ENCODE measurements around the gene RBM20.

The RBM20 gene

DNA sequence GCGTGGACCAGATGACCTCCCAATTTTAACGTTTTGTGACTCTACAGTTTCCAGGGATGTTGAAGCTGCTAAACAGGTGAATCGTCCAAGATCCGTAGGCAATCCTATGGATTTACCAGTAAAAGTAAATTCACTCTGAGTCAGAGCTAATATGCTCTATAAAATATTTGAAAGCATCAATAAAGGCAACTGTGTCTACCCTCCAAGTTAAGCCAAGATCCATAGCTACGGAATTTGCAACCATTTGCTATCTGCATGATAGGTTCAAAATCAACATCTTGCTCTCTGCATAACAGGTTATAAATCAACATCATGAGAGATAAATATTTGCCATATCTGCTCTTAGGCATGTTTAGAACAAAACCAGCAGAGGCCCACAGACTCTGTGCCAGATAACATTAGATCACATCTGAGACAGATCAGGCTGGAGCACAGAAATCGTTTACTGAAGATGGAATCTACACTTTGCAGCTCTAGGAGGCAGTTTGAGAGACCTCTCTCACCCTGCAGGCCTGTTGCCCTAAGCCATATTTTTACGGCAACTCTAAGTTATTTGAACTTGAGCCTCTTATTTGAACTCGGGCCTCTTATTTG is 146.9 kb downstream of the RBM20 start:
- no peak for DNase-seq

DNA sequence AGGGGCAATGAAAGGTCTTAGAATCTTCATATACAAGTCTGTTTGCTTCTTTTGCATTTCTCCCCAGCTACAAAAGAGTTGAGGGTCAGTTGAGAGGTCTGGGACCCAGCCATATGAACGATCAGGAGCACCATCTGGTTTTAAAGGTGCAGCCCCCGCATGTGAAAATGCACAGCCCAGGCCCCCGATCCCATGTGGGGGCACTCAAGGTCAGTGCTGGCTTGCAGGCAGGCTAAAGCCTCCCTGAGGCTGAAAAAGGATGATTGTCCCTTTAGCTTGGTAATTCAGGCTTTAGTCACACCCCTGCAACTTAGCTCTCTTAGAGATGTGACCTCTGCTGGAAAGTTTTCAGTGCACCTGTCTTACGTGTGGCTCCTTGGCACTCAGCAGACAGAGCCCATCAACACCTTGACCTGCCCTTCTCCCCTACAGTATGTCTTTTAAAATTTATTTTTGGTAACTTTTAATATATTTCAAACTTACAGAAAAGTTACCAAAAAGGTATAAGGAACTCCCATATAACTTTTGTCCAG is 147.5 kb downstream of the RBM20 start:
- DNase-seq = no peak

DNA sequence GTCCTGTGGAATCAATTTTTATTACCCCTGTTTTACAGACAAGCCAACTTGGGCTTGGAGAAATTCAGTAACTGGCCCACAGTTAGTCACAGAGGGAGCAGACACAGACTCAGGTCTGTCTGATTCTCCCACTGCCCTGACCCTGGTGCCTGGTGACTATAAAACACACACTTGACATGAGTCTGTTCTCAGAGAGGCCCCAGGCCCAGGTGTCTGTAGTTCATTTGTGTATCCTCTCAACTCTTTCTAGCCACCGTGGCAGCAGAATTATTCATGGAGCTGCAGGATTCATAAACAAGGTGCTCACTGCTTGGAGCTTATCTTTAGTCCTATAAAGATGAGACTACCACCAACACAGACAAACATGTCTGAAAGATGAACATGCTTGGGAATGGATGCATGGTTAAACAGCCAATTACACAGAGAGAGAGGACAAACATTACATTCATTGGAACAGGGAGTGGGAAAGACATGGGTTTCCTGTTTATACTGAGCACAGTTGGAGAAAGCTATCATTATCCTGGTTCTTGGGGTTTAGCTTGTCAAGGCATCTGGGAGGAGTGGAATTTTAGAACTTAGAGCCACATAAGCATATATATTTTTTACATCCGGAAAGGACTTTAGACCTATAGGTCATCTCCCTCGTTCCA is 148.5 kb downstream of the RBM20 start:
- DNase-seq = no peak

DNA sequence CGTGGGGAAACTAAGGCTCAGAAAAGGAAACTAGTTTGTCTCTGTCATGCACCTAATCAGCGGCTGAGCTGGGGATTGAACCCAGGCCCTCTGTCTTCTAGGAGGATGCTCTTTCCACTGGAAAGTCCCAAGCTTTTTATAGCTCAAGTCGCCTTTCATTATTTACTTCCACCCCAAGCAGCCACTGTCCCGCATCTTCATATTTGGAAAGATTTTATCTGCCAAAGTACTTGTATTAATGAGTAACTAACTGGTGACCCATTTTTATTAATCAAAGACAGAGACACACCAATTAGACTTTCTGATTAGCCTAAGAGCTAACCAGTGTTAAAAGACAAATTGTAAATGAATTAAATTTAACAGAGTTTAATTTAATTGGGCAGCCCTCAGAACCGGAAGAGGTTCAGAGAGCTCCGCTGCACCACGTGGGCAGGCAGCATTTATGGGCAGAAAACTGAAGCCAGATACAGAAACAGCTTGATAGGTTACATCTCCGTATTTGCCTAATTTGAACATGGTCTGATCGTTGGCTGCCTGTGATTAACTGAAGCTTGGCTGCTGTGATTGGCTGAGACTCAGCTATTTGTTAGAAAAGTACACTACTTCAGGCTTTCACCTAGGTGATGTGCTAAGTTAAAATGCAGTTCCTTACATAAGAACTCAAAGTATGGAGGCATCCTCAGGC is 149.1 kb downstream of the RBM20 start:
- no peak for DNase-seq

DNA sequence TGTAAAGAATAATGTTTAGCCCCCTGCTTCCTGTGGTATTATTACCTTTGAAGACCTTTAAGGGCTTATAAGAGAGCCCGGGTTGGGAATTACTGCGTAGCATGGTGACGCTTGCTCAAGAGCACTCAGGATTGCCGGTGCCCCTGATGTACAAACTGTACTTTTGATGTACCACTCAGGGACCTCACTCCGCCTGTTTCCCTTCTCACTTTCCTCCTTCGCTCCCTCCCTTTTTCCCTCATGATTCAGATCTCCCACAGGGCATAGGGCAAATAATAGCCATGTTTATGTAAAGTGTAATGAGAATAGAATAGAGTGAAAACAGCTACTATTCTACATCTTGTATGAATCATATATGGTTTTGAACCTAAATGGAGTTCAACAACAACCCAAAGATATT is 149.8 kb downstream of the RBM20 start:
- DNase-seq = no peak

DNA sequence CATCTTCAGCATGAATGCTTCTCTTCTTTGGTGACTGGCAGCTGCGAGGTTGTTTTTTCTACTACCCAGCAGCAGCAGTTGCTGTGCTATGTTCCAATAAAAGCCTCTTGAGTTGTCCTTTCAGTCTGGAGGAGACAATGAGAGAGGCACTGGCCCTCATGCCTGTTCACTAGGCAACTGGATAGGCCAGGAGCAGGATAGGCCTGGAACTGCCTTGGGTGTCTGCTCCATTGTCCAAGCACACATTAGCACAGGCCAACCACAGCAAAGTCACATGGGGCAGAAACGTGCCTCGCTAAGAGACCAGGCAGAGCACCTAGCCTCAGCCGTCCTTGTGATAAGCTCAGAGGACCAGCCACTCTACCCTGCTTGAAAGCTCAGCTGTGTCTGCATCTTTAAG is 150.7 kb downstream of the RBM20 start:
- no peak for DNase-seq

DNA sequence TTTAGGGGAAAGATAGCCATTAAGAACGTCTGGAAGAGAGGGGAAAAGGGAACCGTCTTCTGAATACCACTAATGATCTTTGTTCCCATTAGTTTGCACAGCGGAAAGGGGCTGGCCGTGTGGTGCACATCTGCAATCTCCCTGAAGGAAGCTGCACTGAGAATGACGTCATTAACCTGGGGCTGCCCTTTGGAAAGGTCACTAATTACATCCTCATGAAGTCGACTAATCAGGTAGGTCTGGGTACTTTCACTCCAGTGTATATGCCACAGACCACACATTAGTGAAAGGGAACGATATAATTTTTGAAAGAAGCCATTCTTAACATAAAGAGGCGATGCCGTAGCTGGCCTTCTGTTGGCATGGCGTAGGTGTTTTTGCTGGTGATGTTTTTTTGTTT is 153.3 kb downstream of the RBM20 start:
- DNase-seq = no peak

DNA sequence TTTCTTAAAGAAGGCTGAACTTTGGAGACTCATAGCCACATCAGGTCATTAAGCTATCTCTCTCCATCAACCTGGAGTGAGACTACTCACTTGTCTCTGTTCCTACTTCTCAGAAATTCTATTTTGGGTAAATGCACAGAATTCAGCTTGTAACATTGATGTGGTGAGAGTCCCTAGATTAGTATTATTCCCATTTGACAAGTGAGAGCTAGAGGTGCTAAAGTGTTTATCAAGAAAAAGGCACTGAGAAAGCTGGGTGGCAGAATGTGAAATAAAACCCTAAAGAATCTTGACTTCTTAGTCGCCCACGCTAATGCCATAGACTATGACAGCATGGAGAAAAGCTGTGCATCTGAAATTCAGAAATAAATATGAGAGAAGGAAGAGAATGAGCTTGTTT is 154.2 kb downstream of the RBM20 start:
- DNase-seq = no peak

DNA sequence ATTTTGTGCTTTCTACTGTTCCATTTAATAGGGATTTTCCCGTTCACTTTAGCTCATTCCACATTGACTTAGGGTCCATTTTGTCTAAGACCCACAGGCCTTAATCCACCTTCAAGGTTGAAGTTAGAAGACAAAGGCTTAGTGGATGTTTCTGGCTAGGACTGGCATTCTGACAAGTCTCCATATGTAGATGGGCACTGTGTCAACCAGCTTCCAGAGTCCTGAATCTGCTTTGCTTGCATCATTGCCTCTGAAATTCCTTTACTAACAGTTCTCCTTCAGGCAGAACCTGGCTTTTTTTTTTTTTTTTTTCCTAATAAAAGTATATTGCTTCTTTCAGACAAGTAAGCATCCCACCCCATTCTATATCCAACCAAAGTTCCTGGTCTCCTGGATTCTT is 158.0 kb downstream of the RBM20 start:
- DNase-seq = no peak

DNA sequence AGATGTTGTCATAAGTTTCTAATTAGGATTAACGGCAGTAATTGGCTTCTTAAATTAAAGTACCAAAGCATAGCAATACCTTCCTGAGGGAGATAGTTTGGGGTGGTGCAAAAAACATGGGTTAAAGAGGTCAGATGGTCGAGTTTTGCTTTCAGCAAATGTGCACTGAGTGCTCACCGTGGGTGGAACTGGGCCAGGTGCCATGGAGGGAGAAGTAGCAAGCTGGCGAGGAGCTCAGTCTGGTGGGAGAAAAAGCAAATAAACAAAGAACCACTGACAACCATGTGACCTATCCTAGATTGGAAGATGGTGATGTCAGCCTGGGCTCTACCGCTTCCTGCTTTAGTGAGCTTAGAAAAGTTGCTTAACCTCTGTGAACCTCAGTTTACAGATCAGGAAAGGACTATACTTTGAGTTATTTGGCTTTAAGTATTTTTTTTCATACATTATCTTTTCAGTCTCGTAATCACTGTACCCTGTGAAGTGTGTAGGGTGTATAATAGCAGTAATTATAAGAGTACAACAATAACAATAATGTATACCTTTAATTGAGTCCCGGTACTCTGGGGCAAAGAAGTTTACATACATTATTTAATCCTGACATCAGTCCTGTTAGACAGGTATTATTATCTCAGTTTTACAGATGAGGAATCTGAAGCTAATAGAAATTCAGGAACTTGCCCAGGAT is 158.6 kb downstream of the RBM20 start:
- no peak for DNase-seq

DNA sequence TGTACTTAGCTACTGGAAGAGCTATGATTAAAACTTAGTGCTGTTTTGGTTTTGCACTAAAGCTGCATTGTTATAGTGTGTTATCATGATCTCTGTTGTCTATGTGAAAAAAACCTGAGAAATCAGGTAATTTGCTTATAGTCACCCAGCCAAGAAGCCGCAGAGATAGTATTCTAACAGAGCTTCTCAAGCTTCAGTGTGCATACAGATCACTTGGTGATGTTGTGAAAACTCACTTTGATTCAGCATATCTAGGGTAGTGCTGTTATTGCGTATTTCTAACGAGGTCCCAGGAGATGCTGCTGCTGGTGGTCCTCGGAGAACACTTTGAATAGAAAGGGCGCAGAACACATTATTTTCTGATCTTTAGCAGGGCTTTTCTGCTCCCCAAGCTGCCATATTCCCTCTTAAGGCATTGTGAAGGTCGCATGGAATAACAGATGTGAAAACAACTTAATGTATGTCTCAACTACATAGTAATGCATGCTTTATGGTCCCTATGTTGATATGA is 159.2 kb downstream of the RBM20 start:
- no peak for DNase-seq

DNA sequence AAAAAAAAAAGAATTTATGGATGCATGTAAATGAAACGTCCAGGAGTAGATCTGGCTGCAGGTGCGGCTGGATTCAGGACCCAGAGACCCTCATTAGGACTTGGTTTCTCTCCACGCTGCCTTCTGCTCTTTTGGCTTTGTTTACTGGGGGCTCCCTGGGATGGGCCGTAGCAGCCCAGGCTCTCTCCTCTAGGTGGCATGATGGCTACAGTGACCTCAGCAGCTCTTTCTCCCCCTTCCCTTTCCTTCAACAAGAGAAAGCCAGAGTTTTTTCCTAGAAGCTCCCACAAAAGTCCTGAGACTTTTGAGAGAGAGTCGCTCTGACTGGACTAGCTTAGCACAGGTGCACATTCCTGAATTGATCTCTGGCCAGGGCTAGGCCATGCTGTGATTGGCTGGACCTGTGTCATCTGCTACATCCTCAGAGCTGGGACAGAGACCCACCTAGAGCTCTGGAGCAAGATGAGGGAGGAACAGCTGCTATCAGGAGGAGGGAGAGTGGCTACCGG is 159.7 kb downstream of the RBM20 start:
- DNase-seq = no peak

DNA sequence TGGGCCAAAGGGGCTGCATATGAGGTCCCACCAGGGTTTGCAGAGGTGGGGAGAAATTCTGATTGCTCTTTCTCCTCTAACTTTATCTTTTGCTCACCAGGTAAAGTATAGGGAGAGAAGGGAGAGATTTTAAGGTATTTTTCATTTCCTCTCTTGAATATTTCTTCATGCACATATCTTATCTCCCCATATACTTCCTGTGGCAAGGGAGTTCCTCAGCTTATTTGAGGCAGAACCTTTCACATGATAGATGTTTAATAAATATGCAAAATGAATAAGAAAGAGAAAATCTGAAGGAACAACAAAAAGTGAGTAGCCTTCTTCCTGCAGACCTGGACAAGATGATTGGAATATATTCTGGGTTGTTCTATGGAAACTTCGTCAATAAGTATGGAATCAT is 160.2 kb downstream of the RBM20 start:
- no peak for DNase-seq

DNA sequence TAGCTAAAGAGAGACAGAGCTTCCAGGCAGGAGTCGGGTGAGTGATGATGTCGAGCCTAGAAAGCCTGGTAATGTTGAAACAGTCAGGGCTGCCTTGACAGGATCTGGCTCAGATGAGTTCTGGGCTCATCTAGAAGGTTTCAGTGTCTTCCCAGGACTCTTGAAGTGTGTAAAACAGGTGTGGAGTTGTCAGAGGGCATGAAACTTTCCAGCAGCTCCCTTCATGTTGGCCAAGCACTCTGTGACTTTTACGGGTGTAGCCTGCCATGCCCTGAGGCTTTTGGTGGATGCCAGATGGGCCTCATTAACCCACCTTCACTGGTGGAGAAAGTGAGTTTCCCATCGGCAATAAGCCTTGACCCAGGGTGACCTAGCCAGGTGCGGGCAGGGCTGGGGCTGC is 161.2 kb downstream of the RBM20 start:
- DNase-seq = no peak

DNA sequence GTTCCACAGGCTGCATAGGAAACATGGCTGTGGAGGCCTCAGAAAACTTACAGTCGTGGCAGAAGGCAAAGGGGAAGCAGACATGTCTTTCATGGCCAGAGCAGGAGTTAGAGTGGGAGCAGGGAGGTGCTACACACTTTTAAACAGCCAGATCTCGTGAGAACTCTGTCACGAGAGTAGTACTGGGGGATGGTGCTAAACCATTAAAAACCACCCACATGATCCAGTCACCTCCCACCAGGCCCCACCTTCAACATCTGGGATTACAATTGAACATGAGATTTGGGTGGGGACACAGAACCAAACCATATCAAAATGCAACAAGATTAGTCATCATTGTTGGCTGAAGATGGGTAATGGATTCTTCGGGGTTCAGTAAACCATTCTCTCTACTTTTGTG is 162.2 kb downstream of the RBM20 start:
- no peak for DNase-seq

DNA sequence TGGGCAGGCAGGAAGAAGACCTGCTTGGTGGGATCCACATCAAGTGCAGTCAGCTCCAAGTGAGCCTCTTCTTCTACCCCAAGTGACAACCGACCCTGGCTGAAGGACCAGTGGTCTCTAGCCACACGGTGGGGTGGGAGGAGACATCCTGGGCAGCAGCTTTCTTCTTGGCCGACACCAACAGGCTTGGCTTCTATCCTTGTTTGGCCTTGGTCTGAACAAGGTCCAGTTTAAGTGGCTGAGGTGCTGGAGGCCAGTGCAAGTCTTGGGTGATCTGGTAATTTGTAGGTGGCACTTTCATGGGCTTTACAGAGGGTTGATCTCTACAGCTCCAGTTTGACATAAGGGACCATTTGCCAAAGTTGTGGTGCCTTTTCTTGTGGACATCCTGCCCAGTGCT is 164.0 kb downstream of the RBM20 start:
- no peak for DNase-seq

DNA sequence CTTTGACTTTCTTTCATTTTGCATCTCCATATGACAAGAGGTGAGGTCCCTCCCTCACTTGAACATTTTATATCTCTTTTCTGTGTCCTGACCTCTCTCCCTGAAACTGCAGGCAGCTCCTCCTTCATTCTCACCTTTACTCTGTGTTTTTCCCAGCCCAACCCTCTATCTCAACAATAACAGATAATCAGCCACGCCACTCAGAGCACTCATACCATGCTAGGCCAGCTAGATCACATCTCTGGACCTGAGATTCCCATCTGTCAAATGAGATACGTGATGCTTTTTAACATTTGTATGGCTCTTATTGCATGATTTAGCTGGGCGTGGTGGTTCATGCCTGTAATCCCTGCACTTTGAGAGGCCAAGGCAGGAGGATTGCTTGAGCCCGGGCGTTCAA is 164.5 kb downstream of the RBM20 start:
- DNase-seq = no peak

DNA sequence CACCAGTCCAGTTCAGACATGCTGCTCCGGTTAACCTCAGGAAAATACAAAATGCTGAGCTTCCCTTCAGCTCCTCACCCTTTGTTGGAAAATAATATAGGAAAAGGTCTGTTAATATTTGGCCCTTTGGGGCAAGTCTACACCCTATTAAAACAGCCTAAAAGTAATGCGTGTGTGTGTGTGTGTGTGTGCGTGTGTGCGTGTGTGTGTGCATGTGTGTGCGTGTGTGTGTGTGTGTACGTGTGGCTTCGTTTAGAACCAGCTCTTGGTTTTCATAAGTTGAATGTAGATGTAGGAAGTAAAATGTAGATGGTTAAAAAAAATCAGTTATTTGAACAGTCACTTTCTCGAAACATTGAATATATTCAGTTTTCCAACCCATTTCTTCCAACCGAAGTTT is 166.5 kb downstream of the RBM20 start:
- no peak for DNase-seq

DNA sequence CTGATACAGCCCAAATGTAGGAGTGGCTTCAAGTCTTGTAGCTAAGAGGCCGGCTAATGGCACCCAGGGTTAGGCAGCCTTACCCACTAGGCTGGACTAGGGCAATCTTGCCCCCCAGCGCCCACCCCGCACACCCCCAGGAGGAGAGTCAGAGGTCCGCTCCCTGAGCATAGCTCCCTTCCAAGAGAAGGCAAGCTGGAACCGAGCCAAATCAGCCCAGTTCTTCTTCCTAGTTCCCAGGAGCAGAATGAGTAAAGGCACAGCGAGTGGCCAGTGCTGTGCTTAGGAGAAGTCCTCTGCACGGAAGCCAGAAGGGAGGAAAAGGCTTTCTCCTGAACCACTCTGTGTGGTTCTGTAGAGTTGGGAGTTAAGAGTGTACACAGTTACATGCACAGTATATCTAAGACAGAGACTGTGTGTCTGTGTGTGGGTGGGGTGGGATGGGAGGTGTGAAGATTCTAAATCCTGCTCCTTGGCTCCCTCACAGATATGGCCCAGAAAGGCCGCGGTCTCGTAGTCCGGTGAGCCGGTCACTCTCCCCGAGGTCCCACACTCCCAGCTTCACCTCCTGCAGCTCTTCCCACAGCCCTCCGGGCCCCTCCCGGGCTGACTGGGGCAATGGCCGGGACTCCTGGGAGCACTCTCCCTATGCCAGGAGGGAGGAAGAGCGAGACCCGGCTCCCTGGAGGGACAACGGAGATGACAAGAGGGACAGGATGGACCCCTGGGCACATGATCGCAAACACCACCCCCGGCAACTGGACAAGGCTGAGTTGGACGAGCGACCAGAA is 167.8 kb downstream of the RBM20 start:
- no peak for DNase-seq

DNA sequence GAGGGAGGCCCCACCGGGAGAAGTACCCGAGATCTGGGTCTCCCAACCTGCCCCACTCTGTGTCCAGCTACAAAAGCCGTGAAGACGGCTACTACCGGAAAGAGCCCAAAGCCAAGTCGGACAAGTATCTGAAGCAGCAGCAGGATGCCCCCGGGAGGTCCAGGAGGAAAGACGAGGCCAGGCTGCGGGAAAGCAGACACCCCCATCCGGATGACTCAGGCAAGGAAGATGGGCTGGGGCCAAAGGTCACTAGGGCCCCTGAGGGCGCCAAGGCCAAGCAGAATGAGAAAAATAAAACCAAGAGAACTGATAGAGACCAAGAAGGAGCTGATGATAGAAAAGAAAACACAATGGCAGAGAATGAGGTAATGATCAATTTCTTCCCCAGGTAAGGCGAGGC is 168.4 kb downstream of the RBM20 start:
- DNase-seq = no peak

DNA sequence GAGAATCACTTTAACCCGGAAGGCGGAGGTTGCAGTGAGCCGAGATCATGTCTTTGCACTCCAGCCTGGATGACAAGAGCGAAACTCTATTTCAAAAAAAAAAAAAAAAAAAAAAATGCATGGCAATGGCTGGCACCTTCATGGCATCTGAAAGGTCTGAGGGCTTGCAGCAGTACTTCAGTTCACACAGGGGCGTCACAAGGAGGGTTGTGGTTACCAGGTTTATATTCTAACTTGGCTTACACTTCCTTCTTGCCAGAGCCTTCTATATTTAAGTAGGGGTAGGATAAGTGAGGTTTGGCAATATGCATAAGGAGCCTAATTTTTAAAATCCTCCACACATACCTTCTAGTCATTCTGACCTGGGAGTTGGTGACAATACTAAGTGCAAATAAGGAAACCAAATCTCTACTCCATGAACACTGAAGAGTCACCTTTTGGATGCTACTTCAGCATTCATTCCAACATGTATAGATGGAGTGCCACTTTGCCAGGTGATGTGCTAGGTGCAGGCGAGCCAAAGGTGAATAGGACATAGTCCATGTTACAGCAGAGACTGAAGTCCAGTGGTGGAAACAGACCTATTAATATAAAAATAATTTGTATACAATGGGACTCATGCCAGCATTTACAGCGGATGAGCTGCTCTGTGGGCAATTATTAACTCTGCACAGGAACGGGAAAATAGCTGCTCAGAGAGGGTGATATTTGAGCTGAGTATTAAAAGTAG is 169.8 kb downstream of the RBM20 start:
- no peak for DNase-seq

All from cortex of kidney (tissue), 1 donor.